GM12891 (cell line): ENCODE measurements around the gene TBC1D2B.

Source experiments
- DNase-seq: peaks from one replicate; pipeline ENCODE4 v3.0.0; 2011; ENCODE audit warnings: low spot score; ENCODE audit not compliant: insufficient read length
- FAIRE-seq: peaks from 2 replicates; lab custom pipeline; 2011; peaks lifted over from hg19 to GRCh38; lab: Jason Lieb, UNC
- PAX5 ChIP-seq: IDR thresholded peaks from 2 replicates; pipeline ENCODE4 v1.6.1; 2011; ENCODE audit warnings: low read length, moderate library complexity, mild to moderate bottlenecking; ENCODE audit not compliant: insufficient read depth, severe bottlenecking
- POLR2A ChIP-seq: IDR thresholded peaks from 2 replicates; pipeline ENCODE4 v1.6.1; 2011; ENCODE audit warnings: low read depth, low read length, control low read depth
- POLR2AphosphoS5 ChIP-seq: IDR thresholded peaks from 2 replicates; pipeline ENCODE4 v1.6.1; 2011; ENCODE audit warnings: low read depth, low read length, control low read depth
- POU2F2 ChIP-seq: IDR thresholded peaks from 2 replicates; pipeline ENCODE4 v1.6.1; 2011; ENCODE audit warnings: low read depth, mild to moderate bottlenecking, control low read depth, low read length, moderate library complexity
- SPI1 ChIP-seq: IDR thresholded peaks from 2 replicates; pipeline ENCODE4 v1.6.1; 2011; ENCODE audit warnings: low read depth, low read length, control low read depth
- TAF1 ChIP-seq: IDR thresholded peaks from 2 replicates; pipeline ENCODE4 v1.6.1; 2011; ENCODE audit warnings: low read depth, low read length, control low read depth

TBC1D2B gene

GRCh38 chr15:78083186-78083585 is 5.7 kb upstream of the TBC1D2B start:
- DNase-seq (no peak), FAIRE-seq (no peak)

GRCh38 chr15:78082743-78083110 is 5.2 kb upstream of the TBC1D2B start:
- no peak for TF ChIP-seq POLR2AphosphoS5
- no peak for TF ChIP-seq POU2F2
- no peak for TF ChIP-seq SPI1
- TF ChIP-seq PAX5: no peak
- no peak for TF ChIP-seq TAF1
- TF ChIP-seq POLR2A: no peak
- no peak for DNase-seq
- FAIRE-seq: no peak

More at GRCh38 chr15:78083186-78083585, 5.7 kb upstream of the TBC1D2B start:
- TF ChIP-seq TAF1 (no peak), POU2F2 (no peak), POLR2A (no peak), PAX5 (no peak), POLR2AphosphoS5 (no peak), SPI1 (no peak)

GRCh38 chr15:78082106-78082742 is 4.7 kb upstream of the TBC1D2B start:
- TF ChIP-seq PAX5 (no peak), POLR2AphosphoS5 (no peak), POLR2A (no peak)
- DNase-seq (no peak), FAIRE-seq (no peak)

- no peak for FAIRE-seq
- TF ChIP-seq POLR2AphosphoS5 (no peak), PAX5 (no peak), SPI1 (no peak), TAF1 (no peak), POU2F2 (no peak), POLR2A (no peak)
- no peak for DNase-seq
Observed at GRCh38 chr15:78080088-78080460, 2.6 kb upstream of the TBC1D2B start.

- no peak for FAIRE-seq
- TF ChIP-seq SPI1 (no peak), POU2F2 (no peak), PAX5 (no peak), POLR2AphosphoS5 (no peak), TAF1 (no peak), POLR2A (no peak)
- no peak for DNase-seq
Observed at GRCh38 chr15:78079298-78080087, 2.0 kb upstream of the TBC1D2B start.

GRCh38 chr15:78077871-78078210 is 330 bp upstream of the TBC1D2B start:
- DNase-seq: no peak
- TF ChIP-seq TAF1 (no peak), POLR2A (no peak), PAX5 (no peak), SPI1 (no peak), POU2F2 (no peak), POLR2AphosphoS5 (no peak)
- FAIRE-seq: no peak

GRCh38 chr15:78076231-78077052 is 1.1 kb downstream of the TBC1D2B start:
- FAIRE-seq (no peak), DNase-seq (no peak)
- TF ChIP-seq SPI1 (no peak), POU2F2 (no peak), TAF1 (no peak), PAX5 (no peak), POLR2AphosphoS5 (no peak), POLR2A (no peak)

- FAIRE-seq (no peak), DNase-seq (no peak)
- TF ChIP-seq POU2F2 (no peak), SPI1 (no peak), TAF1 (no peak)
Observed at GRCh38 chr15:78075490-78076230, 1.9 kb downstream of the TBC1D2B start.
